Caki2 (cell line): ENCODE measurements around the gene PSMB10. TPM values are rescaled to one million over a fixed set of nuclear protein-coding genes. Genes with fewer than 3 reads are reported as not detected.

ENCODE experiments used
- DNase-seq: peaks from one replicate; pipeline ENCODE4 v3.0.0-alpha.2; 2015; ENCODE audit warnings: low read depth
- in situ Hi-C: cut with HindIII; loops from 2 replicates; pipeline ENCODE4 v1.10.0; 2016; ENCODE audit warnings: low sequenced_read_pairs, low pct_unique_long_range_greater_than_20kb, mixed read lengths
- total RNA-seq: library from RNA; depleted of rRNA; stranded (reverse); fragments of >200 nt; shearing (Covaris generic); gene quantifications from 2 replicates; pipeline ENCODE4 v1.2.3, GENCODE V29; 2014; ENCODE audit warnings: low replicate concordance

The PSMB10 gene
- total RNA-seq, 1 experiment from 2014 or later: 62.9 TPM

GRCh38 chr16:67932462-67932840 lies 4.2 kb downstream of the PSMB10 start:
- in situ Hi-C loops: no loop called here
- no peak for DNase-seq

GRCh38 chr16:67931712-67932461 lies 4.8 kb downstream of the PSMB10 start, which contains the start of gene CTRL:
Gene CTRL (minus strand): TSS chr16:67931862. CDS start chr16:67931852, 10 bp downstream.
- in situ Hi-C loops: no loop called here
- DNase-seq: no peak

GRCh38 chr16:67930678-67931211 lies 5.9 kb downstream of the PSMB10 start:
- DNase-seq: no peak
- in situ Hi-C loops: no loop called here

GRCh38 chr16:67930191-67930590 lies 6.5 kb downstream of the PSMB10 start:
- in situ Hi-C loops: no loop called here
- DNase-seq: no peak

GRCh38 chr16:67928561-67929364 lies 7.9 kb downstream of the PSMB10 start:
- in situ Hi-C loops: no loop called here
- DNase-seq: peak; percentile 51

GRCh38 chr16:67928147-67928546 lies 8.5 kb downstream of the PSMB10 start:
- in situ Hi-C loops: no loop called here

GRCh38 chr16:67927131-67927941 lies 9.3 kb downstream of the PSMB10 start:
- in situ Hi-C loops: no loop called here

More at GRCh38 chr16:67928147-67928546, 8.5 kb downstream of the PSMB10 start:
- DNase-seq: no peak

GRCh38 chr16:67926181-67926750 lies 10.4 kb downstream of the PSMB10 start:
- in situ Hi-C loops: no loop called here
- DNase-seq: no peak

More at GRCh38 chr16:67927131-67927941, 9.3 kb downstream of the PSMB10 start:
- no peak for DNase-seq

GRCh38 chr16:67924140-67924906 lies 12.3 kb downstream of the PSMB10 start:
- DNase-seq: no peak
- in situ Hi-C loops: no loop called here

GRCh38 chr16:67923414-67924116 lies 13.1 kb downstream of the PSMB10 start:
- in situ Hi-C loops: no loop called here
- no peak for DNase-seq

GRCh38 chr16:67922740-67923139 lies 13.9 kb downstream of the PSMB10 start:
- no peak for DNase-seq
- in situ Hi-C loops: no loop called here

GRCh38 chr16:67922221-67922620 lies 14.4 kb downstream of the PSMB10 start:
- in situ Hi-C loops: no loop called here

GRCh38 chr16:67919622-67920221 lies 16.9 kb downstream of the PSMB10 start:
- DNase-seq: no peak
- in situ Hi-C loops: no loop called here

More at GRCh38 chr16:67922221-67922620, 14.4 kb downstream of the PSMB10 start:
- DNase-seq: no peak

GRCh38 chr16:67917852-67918236 lies 18.8 kb downstream of the PSMB10 start:
- in situ Hi-C loops: no loop called here
- DNase-seq: peak; percentile 41

- DNase-seq: no peak
- in situ Hi-C loops: no loop called here
These were observed 19.4 kb downstream of the PSMB10 start for GRCh38 chr16:67917140-67917851.
